Fibroblast of lung (primary cell): Measurements from ENCODE around the gene LIM2.

Experiments used
- EZH2 ChIP-seq: IDR thresholded peaks from 2 replicates; pipeline ENCODE4 v1.5.1; 2012; ENCODE audit warnings: low read length, control low read depth, mild to moderate bottlenecking; ENCODE audit errors: missing control alignments
- TF ChIP-seq, protein P1 (sequence below), 2 donors: IDR thresholded peaks in 1 of 2; conservative IDR thresholded peaks in 1 of 2; 1 replicate in 1 of 2; 2 replicates in 1 of 2; pipeline ENCODE4 v1.5.1; 2011 to 2012; ENCODE audit warnings: low read length in 2 of 2, control low read depth in 1 of 2, inconsistent platforms in 1 of 2, low read depth in 1 of 2, mild to moderate bottlenecking in 1 of 2

DNA sequence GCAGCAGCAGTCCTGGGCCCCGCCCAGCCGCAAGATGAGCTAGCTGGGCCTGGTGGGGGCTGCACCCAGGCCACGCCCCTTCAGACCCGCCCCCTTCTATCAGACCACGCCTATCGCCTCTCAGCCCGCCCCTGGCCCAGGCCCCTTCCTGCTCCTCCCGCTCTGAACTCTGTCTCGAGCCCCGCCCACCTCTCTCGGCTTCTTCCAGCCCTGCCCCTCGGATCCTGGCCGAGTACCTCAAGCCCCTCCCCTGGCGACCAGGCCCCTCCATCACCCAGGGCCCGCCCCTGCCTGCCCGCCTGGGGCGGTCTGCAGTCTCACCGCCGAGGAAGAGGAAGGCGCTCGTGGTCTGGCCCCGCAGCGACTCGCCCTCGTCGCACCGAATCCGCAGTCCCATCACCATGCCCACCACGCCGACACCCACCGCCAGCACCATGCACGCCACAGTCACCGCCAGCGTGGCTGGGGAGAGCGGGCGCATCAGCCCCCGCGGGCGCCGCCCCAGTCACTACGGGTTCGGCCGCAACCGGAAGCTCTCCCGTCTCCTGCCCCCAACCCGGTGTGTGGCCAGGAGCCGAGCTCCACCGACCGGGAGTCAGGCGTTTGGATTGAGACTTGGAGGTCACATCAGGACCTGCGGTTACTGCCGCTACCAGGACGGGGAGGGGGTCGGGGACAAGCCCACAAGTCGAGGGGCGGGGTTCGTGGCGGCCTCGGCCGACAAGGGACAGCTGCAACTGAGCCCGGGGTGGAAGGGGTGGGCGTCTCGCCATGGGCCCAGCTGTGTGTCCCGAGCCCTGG lies 20.0 kb downstream of the LIM2 start:
- TF ChIP-seq, protein P1, sequence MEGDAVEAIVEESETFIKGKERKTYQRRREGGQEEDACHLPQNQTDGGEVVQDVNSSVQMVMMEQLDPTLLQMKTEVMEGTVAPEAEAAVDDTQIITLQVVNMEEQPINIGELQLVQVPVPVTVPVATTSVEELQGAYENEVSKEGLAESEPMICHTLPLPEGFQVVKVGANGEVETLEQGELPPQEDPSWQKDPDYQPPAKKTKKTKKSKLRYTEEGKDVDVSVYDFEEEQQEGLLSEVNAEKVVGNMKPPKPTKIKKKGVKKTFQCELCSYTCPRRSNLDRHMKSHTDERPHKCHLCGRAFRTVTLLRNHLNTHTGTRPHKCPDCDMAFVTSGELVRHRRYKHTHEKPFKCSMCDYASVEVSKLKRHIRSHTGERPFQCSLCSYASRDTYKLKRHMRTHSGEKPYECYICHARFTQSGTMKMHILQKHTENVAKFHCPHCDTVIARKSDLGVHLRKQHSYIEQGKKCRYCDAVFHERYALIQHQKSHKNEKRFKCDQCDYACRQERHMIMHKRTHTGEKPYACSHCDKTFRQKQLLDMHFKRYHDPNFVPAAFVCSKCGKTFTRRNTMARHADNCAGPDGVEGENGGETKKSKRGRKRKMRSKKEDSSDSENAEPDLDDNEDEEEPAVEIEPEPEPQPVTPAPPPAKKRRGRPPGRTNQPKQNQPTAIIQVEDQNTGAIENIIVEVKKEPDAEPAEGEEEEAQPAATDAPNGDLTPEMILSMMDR (conservative IDR thresholded peaks at IDR 0.05 in 1 of 2, IDR thresholded peaks at IDR 0.05 in 1 of 2; ENCODE audit: low read depth in 1 of 2, low read length in 2 of 2) = no peak
- TF ChIP-seq EZH2 = no peak
